Central memory CD8-positive, alpha-beta T cell (primary cell): Measurements from ENCODE around the gene MAD2L2.

Experiments used
- ATAC-seq: fragments of 150-1000 bp; cut with Tn5 transposase; replicated peaks from 2 replicates; pipeline ENCODE4 v1.10.0; 2022; ENCODE audit warnings: mild to moderate bottlenecking, moderate FRiP score, moderate number of reproducible peaks; ENCODE audit not compliant: poor library complexity, severe bottlenecking; ENCODE audit errors: extremely low read depth
- DNase-seq, 2 donors: peaks; one replicate each; pipeline ENCODE4 v3.0.0; 2021; ENCODE audit warnings: low spot score in 2 of 2
- H3K27ac Mint-ChIP-seq: one replicate; pipeline ENCODE4 v1.8.0; 2022; ENCODE audit warnings: low read depth, mild to moderate bottlenecking, moderate library complexity, mixed read lengths
- H3K27me3 Mint-ChIP-seq: one replicate; pipeline ENCODE4 v1.8.0; 2022; ENCODE audit warnings: mixed read lengths
- H3K36me3 Mint-ChIP-seq: one replicate; pipeline ENCODE4 v1.8.0; 2022; ENCODE audit warnings: mild to moderate bottlenecking, moderate library complexity, mixed read lengths; ENCODE audit not compliant: insufficient read depth
- H3K4me1 Mint-ChIP-seq: one replicate; pipeline ENCODE4 v1.8.0; 2022; ENCODE audit warnings: mixed read lengths
- H3K4me3 Mint-ChIP-seq: one replicate; pipeline ENCODE4 v1.8.0; 2022; ENCODE audit warnings: mild to moderate bottlenecking, moderate library complexity, mixed read lengths
- H3K9me3 Mint-ChIP-seq: one replicate; pipeline ENCODE4 v1.8.0; 2022; ENCODE audit warnings: mixed read lengths

Gene MAD2L2

GRCh38 chr1:11681071-11681771 lies at the start of gene MAD2L2:
MAD2L2 (minus strand) TSS chr1:11681148; CDS start chr1:11680601, 547 bp downstream.
- Mint-ChIP-seq H3K9me3 (no peaks in the 10 kb centered on the region), H3K4me3 (peak within 1 kb of the TSS; percentile 84), H3K27me3 (no peaks in the 10 kb centered on the region), H3K27ac (peak within 1 kb of the TSS; percentile 59), H3K4me1 (peaks cover 20% of the 10 kb centered on the region), H3K36me3 (peaks cover 5% of the 10 kb centered on the region)
- DNase-seq = peak; percentile 78 to 80
- peak; percentile 94 for ATAC-seq

GRCh38 chr1:11730429-11730891 lies 49.5 kb upstream of the MAD2L2 start:
- ATAC-seq = peak; percentile 87
- Mint-ChIP-seq H3K9me3 (no peaks in the 10 kb centered on the region), H3K27ac (peak overlapping the region; percentile 5), H3K27me3 (no peaks in the 10 kb centered on the region), H3K4me3 (peak overlapping the region; percentile 76), H3K36me3 (peaks cover 3% of the 10 kb centered on the region), H3K4me1 (peaks cover 32% of the 10 kb centered on the region)
- DNase-seq = peak in 1 of 2 donors; percentile 24

GRCh38 chr1:11729498-11730428 lies 48.8 kb upstream of the MAD2L2 start:
- Mint-ChIP-seq H3K4me1 (peaks cover 29% of the 10 kb centered on the region), H3K4me3 (peak overlapping the region; percentile 76), H3K9me3 (no peaks in the 10 kb centered on the region), H3K27ac (peak overlapping the region; percentile 5), H3K36me3 (peaks cover 3% of the 10 kb centered on the region), H3K27me3 (no peaks in the 10 kb centered on the region)
- peak; percentile 8 for ATAC-seq
- no peak for DNase-seq

GRCh38 chr1:11729155-11729497 lies 48.2 kb upstream of the MAD2L2 start:
- H3K9me3 Mint-ChIP-seq = no peaks in the 10 kb centered on the region
- DNase-seq = no peak
- peak overlapping the region; percentile 76 for H3K4me3 Mint-ChIP-seq
- H3K27me3 Mint-ChIP-seq = no peaks in the 10 kb centered on the region
- peaks cover 29% of the 10 kb centered on the region for H3K4me1 Mint-ChIP-seq
- H3K27ac Mint-ChIP-seq = no peak overlapping the region
- peaks cover 3% of the 10 kb centered on the region for H3K36me3 Mint-ChIP-seq
- no peak for ATAC-seq

DNA sequence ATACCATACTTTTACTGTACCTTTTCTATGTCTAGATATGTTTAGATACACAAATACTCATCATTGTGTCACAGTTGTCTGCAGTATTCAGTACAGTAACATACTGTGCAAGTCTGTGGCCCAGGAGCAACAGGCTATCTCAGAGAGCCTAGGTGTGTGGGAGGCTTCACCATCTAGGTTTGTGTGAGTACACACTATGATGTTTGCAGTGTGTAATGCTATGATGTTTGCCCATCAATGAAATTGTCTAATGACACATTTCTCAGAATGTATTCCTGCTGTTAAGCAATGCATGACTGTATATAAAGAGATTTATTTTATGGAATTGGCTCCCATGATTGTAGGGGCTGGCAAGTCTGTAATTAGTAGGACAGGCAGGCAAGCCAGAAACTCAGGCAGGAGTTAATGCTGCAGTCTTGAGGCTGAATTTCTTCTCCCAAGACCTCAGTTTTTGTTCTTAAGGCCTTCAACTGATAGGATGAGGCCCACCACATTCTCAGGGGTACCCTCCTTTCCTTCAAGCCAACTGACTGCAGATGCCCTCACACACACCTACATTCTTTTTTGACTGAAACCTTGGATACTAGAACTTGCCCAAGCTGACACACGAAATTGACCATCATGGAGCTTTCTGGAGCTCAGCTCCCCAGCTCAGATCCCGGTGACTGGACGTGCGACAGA lies 47.3 kb upstream of the MAD2L2 start:
- Mint-ChIP-seq H3K4me1 (peaks cover 29% of the 10 kb centered on the region), H3K36me3 (peaks cover 3% of the 10 kb centered on the region), H3K27me3 (no peaks in the 10 kb centered on the region), H3K27ac (no peak overlapping the region), H3K9me3 (no peaks in the 10 kb centered on the region), H3K4me3 (no peak overlapping the region)
- no peak for ATAC-seq
- no peak for DNase-seq

DNA sequence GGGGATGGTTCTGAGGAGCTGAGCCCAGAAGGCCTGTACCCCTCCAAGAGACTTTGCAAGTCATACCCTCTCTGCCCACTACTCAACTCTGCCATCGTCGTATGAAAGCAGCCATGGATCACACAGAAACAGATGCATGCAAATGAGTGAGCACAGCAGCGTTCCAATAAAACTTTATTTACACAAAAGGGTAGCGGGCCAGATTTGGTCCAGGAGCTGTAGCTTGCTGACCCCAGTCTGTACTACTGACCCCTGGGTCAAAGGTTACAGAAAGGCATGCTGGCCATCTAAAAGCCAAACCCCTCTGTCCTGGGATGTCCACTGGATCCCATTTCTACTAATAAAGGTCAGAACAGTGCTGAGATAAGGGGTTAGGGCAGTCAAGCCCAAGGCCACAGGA lies 46.2 kb upstream of the MAD2L2 start:
- DNase-seq = no peak
- no peak for ATAC-seq
- Mint-ChIP-seq H3K9me3 (no peaks in the 10 kb centered on the region), H3K4me3 (no peak overlapping the region), H3K36me3 (peaks cover 3% of the 10 kb centered on the region), H3K4me1 (peaks cover 28% of the 10 kb centered on the region), H3K27ac (no peak overlapping the region), H3K27me3 (no peaks in the 10 kb centered on the region)

- H3K36me3 Mint-ChIP-seq = peaks cover 3% of the 10 kb centered on the region
- DNase-seq (no peak), ATAC-seq (no peak)
- no peaks in the 10 kb centered on the region for H3K27me3 Mint-ChIP-seq
- H3K4me1 Mint-ChIP-seq = peaks cover 16% of the 10 kb centered on the region
- H3K9me3 Mint-ChIP-seq = no peaks in the 10 kb centered on the region
- no peak overlapping the region for H3K4me3 Mint-ChIP-seq
- H3K27ac Mint-ChIP-seq = no peak overlapping the region
These were observed 44.7 kb upstream of the MAD2L2 start for GRCh38 chr1:11725616-11726015.

DNA sequence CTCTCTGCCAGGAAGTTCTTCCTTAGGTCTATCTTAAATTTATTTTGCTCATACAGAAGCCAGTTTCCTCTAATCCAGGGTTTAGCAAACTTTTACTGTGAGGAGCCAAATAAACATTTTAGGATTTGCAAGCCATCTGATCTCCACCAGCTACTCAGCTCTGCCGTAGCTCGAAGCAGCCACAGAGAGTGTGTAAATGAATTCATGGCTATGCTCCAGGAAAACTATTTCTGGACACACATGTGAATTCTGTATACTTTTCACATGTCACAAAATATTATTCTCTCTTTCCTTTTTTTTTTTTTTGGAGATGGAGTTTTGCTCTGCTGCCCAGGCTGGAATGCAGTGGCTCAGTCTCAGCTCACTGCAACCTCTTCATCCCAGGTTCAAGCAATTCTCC lies 41.6 kb upstream of the MAD2L2 start:
- H3K4me3 Mint-ChIP-seq = no peak overlapping the region
- ATAC-seq (no peak), DNase-seq (no peak)
- no peaks in the 10 kb centered on the region for H3K9me3 Mint-ChIP-seq
- peaks cover 12% of the 10 kb centered on the region for H3K4me1 Mint-ChIP-seq
- H3K36me3 Mint-ChIP-seq = peaks cover 7% of the 10 kb centered on the region
- no peaks in the 10 kb centered on the region for H3K27me3 Mint-ChIP-seq
- H3K27ac Mint-ChIP-seq = no peak overlapping the region

DNA sequence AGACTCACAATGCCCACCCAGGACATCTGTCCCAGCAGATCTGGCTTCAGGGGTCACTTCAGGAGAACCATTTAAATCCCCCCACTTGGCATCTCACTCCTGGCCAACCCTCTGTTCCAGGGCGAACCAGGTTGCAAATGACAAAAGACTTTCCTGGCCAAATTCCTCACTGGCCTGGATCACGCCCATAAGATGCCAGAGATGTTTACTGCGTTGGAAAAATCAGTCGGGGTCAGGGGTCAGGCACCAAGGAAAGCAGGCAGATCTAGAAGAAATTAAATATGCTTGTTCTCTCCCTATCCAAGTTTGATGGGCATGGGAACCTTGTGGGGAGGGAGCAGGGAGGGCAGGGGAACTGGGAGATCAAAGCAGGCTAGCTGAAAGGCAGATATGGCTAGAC lies 40.4 kb upstream of the MAD2L2 start:
- peaks cover 12% of the 10 kb centered on the region for H3K4me1 Mint-ChIP-seq
- H3K4me3 Mint-ChIP-seq = no peak overlapping the region
- peaks cover 8% of the 10 kb centered on the region for H3K36me3 Mint-ChIP-seq
- no peaks in the 10 kb centered on the region for H3K27me3 Mint-ChIP-seq
- H3K9me3 Mint-ChIP-seq = no peaks in the 10 kb centered on the region
- no peak overlapping the region for H3K27ac Mint-ChIP-seq
- DNase-seq (no peak), ATAC-seq (no peak)

- no peak for ATAC-seq
- Mint-ChIP-seq H3K36me3 (peaks cover 7% of the 10 kb centered on the region), H3K27ac (no peak overlapping the region), H3K4me1 (peaks cover 12% of the 10 kb centered on the region), H3K27me3 (no peaks in the 10 kb centered on the region), H3K4me3 (no peak overlapping the region), H3K9me3 (no peaks in the 10 kb centered on the region)
- no peak for DNase-seq
These were observed 39.6 kb upstream of the MAD2L2 start for GRCh38 chr1:11720525-11720924.

- H3K9me3 Mint-ChIP-seq = no peaks in the 10 kb centered on the region
- peak overlapping the region; percentile 86 for H3K27ac Mint-ChIP-seq
- H3K36me3 Mint-ChIP-seq = peaks cover 7% of the 10 kb centered on the region
- DNase-seq (no peak), ATAC-seq (no peak)
- H3K4me3 Mint-ChIP-seq = peak overlapping the region; percentile 70
- no peaks in the 10 kb centered on the region for H3K27me3 Mint-ChIP-seq
- peaks cover 12% of the 10 kb centered on the region for H3K4me1 Mint-ChIP-seq
These were observed 39.1 kb upstream of the MAD2L2 start for GRCh38 chr1:11720033-11720376.

GRCh38 chr1:11719313-11720032 lies 38.5 kb upstream of the MAD2L2 start:
- H3K36me3 Mint-ChIP-seq = peaks cover 7% of the 10 kb centered on the region
- peak overlapping the region; percentile 70 for H3K4me3 Mint-ChIP-seq
- peak; percentile 81 to 90 for DNase-seq
- peak overlapping the region; percentile 86 for H3K27ac Mint-ChIP-seq
- ATAC-seq = peak; percentile 93
- no peaks in the 10 kb centered on the region for H3K27me3 Mint-ChIP-seq
- H3K9me3 Mint-ChIP-seq = no peaks in the 10 kb centered on the region
- peaks cover 12% of the 10 kb centered on the region for H3K4me1 Mint-ChIP-seq
